Heart left ventricle (tissue), 16 donors: ENCODE results near the gene GAMT. TPM values are rescaled to one million over a fixed set of nuclear protein-coding genes. Genes with fewer than 3 reads are reported as not detected.
"Not testable (repeated sequence)": the region's sequence is repeated elsewhere in the genome, so short reads cannot be mapped to it uniquely, and the experiment has no call there.

Experiments used
- ATAC-seq, 4 donors: fragments of 200-7000 bp; cut with Tn5 transposase; one replicate each; pipeline ENCODE4 v1.9.1; 2020 to 2022; ENCODE audit warnings: moderate library complexity in 4 of 4, mild to moderate bottlenecking in 3 of 4, moderate number of reproducible peaks in 1 of 4
- DNase-seq, 5 donors: peaks; one replicate each; pipeline ENCODE4 v3.0.0-alpha.2; 2020
- H3K27ac ChIP-seq, 12 donors: fragments of 200-600 bp; sonication (generic) in 4 of 12; one replicate each; pipeline versions ENCODE4 v1.5.0 to v1.8.0; 2016 to 2022; ENCODE audit warnings: mild to moderate bottlenecking in 2 of 12
- H3K27me3 ChIP-seq, 9 donors: fragments of 200-600 bp; sonication (generic) in 2 of 9; one replicate each; pipeline versions ENCODE4 v1.5.1 to v1.8.0; 2016 to 2022; ENCODE audit warnings: mild to moderate bottlenecking in 3 of 9
- H3K36me3 ChIP-seq, 9 donors: fragments of 200-600 bp; sonication (generic) in 2 of 9; one replicate each; pipeline versions ENCODE4 v1.5.0 to v1.8.0; 2018 to 2022; ENCODE audit warnings: mild to moderate bottlenecking in 2 of 9
- H3K4me1 ChIP-seq, 12 donors: fragments of 200-600 bp; sonication (generic) in 4 of 12; one replicate each; pipeline versions ENCODE4 v1.5.0 to v1.8.0; 2016 to 2022; ENCODE audit warnings: mild to moderate bottlenecking in 3 of 12
- H3K4me3 ChIP-seq, 12 donors: fragments of 200-600 bp; sonication (generic) in 4 of 12; one replicate each; pipeline versions ENCODE4 v1.5.0 to v1.8.0; 2017 to 2022; ENCODE audit warnings: mild to moderate bottlenecking in 9 of 12, moderate library complexity in 4 of 12
- H3K9me3 ChIP-seq, 12 donors: fragments of 200-600 bp; sonication (generic) in 4 of 12; one replicate each; pipeline versions ENCODE4 v1.5.0 to v1.8.0; 2016 to 2022; ENCODE audit warnings: mild to moderate bottlenecking in 1 of 12
- CTCF ChIP-seq, 12 donors: fragments of 200-600 bp; sonication (generic) in 4 of 12; IDR thresholded peaks; one replicate each; pipeline versions ENCODE4 v1.5.0 to v1.8.0; 2018 to 2022; ENCODE audit warnings: antibody characterized with exemption in 12 of 12, mild to moderate bottlenecking in 5 of 12
- POLR2A ChIP-seq, 2 donors: fragments of 450-650 bp; IDR thresholded peaks; one replicate each; pipeline ENCODE4 v1.6.1; 2017; ENCODE audit warnings: antibody characterized with exemption in 2 of 2, mild to moderate bottlenecking in 2 of 2, moderate library complexity in 2 of 2
- WGBS, 4 donors: extraction: QIAGEN DNeasy Blood & Tissue Kit in 2 of 4; methylation state at CpG; one replicate each; pipeline versions ENCODE4 v1.1.5 to v1.1.7; 2013 to 2018; 5-methylcytosine and 5-hydroxymethylcytosine counted together
- intact Hi-C, 10 donors: fragments of 100-400 bp; cut with DNase I; formaldehyde crosslinking; loops; one replicate each; pipeline versions ENCODE4 v1.11.1 to v1.14.2; 2022
- polyA plus RNA-seq, 2 donors: library from polyadenylated mRNA; stranded (reverse); fragments of 200-250 nt; gene quantifications; one replicate each; pipeline ENCODE4 v1.2.3, GENCODE V29; 2013
- total RNA-seq, 9 donors: library from RNA; depleted of rRNA in 2 of 9; stranded (reverse); fragments of >200 nt in 2 of 9; fragmentation: NEBNext Ultra II Directional in 3 of 9; extraction: Animal tissue kit (Norgen Biotek cat#: 25700) in 3 of 9; gene quantifications; one replicate each; pipeline versions ENCODE4 v1.1.0 to v1.2.4, GENCODE V29; 2016 to 2023
- donor health status: ischemic (EF 13 %, LVEDD 7.1; RV severe dilation, severe dysfunction).
- donor health status: healthy with polysubstance abuse.
- donor health status: DM: no; HTN: yes; CAD: no.
- donor health status: DM: no; HTN: no; CAD: no.
- donor health status: ischemic (EF 25% LVEDD 6.9; RV normal size, moderate dysfunction).
- donor health status: ischemic (EF 25% LVEDD 5.7; RV mildly dilated, moderate dysfunction).
- donor health status: healthy.
- donor health status: DM: yes; HTN: yes; CAD: no.
- donor health status: ischemic (EF 35%, LVEDD 5.7; RV mildly dilated, moderate dysfunction).
- donor health status: nonischemic (EF 11% LVEDD 7.7; RV severe dilation, severe dysfunction).
- donor health status: DM: yes; HTN: yes; CAD: no.
- donor health status: PGD.
- donor health status: ischemic (EF 29% LVEDD 5.4; RV normal size, mild dysfunction).
- donor health status: nonischemic (EF 23%, LVEDD 6.1; RV moderate dilation, normal function).

Gene GAMT
- total and polyA plus RNA-seq, 11 donors, result 21.9 to 180 (median 62.5) TPM

DNA sequence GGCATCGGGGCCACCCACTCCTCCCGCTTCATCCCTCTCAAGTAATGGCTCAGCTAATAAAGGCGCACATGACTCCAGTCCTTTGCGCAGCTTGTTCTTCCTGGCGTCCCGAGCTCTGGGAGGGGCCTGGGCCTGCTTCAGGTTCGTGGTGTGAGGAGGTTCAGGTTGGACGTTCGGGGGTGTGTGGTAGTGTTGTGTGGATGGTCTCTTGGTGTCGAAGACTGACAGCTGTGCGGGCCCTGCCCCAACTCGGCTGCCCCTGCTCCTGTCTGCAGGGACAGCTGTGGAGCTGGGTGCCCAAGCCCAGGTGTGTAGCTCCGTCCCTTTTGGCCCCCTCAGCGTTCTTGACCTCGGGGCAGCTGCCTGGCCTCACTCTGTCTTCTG is 39.1 kb upstream of the GAMT start:
- WGBS, 4 donors, result 90 to 93% (median 91%) methylated on average over 14 to 15 of the region's 15 CpGs

GRCh38 chr19:1439525-1440417 is 38.4 kb upstream of the GAMT start:
- intact Hi-C loops, result loop anchor here in 2 of 10 donors (5.0 to 10.0 kb wide), 2 partner anchors 125 to 162 kb away; partner anchors contain the start of gene FAM174C (in 1 of the 2)
- Histone ChIP-seq H3K27ac (peak overlapping the region in 1 of 12 donors; percentile 94), H3K4me3 (peak overlapping the region in 11 of 12 donors; percentile 57 to 100 (median 93)), H3K36me3 (peaks cover 8 to 49% (median 43%) of the 10 kb centered on the region in 9 donors), H3K4me1 (peaks cover 2 to 33% (median 21%) of the 10 kb centered on the region in 12 donors)
- ATAC-seq, H3K27me3 ChIP-seq, H3K9me3 ChIP-seq: not testable (repeated sequence)
- DNase-seq, result peak in 1 of 5 donors; percentile 15
- WGBS, 4 donors, result 82 to 86% (median 84%) methylated on average over 50 to 57 of the region's 57 CpGs

More for the DNA sequence above, 39.1 kb upstream of the GAMT start:
- DNase-seq (no peak), ATAC-seq (no peak)
- Histone ChIP-seq H3K27ac (no peak overlapping the region), H3K9me3 (no peaks in the 10 kb centered on the region), H3K4me1 (peaks cover 2 to 39% (median 27%) of the 10 kb centered on the region in 12 donors), H3K36me3 (peaks cover 8 to 43% (median 39%) of the 10 kb centered on the region in 9 donors), H3K27me3 (peaks cover 0 to 3% (median 2%) of the 10 kb centered on the region in 9 donors), H3K4me3 (no peak overlapping the region)
- no peak for TF ChIP-seq POLR2A (IDR thresholded peaks at IDR 0.05)
- TF ChIP-seq CTCF (IDR thresholded peaks at IDR 0.05), result no peak
- intact Hi-C loops, result loop anchor here in 1 of 10 donors (10.0 kb wide), 1 partner anchor 126 kb away; no protein-coding TSS in a partner anchor

GRCh38 chr19:1438933-1439354 is 37.6 kb upstream of the GAMT start:
- H3K4me1 ChIP-seq, result peaks cover 2 to 30% (median 20%) of the 10 kb centered on the region in 12 donors
- H3K36me3 ChIP-seq, result peaks cover 8 to 57% (median 51%) of the 10 kb centered on the region in 9 donors
- no peaks in the 10 kb centered on the region for H3K27me3 ChIP-seq
- H3K27ac ChIP-seq, result peak overlapping the region in 11 of 12 donors; percentile 78 to 94 (median 90)
- peak in 1 of 4 donors; percentile 2 for ATAC-seq
- H3K4me3 ChIP-seq, result peak overlapping the region; percentile 57 to 100 (median 92)
- WGBS, 4 donors, result 1 to 3% (median 2%) methylated on average over 21 to 26 of the region's 26 CpGs
- intact Hi-C loops, result loop anchor here in 1 of 10 donors (5.0 kb wide), 1 partner anchor 162 kb away; the partner anchor contains the start of gene FAM174C
- H3K9me3 ChIP-seq, result no peaks in the 10 kb centered on the region
- no peak for DNase-seq
- TF ChIP-seq POLR2A (IDR thresholded peaks at IDR 0.05), result no peak
- TF ChIP-seq CTCF (IDR thresholded peaks at IDR 0.05), result no peak

DNA sequence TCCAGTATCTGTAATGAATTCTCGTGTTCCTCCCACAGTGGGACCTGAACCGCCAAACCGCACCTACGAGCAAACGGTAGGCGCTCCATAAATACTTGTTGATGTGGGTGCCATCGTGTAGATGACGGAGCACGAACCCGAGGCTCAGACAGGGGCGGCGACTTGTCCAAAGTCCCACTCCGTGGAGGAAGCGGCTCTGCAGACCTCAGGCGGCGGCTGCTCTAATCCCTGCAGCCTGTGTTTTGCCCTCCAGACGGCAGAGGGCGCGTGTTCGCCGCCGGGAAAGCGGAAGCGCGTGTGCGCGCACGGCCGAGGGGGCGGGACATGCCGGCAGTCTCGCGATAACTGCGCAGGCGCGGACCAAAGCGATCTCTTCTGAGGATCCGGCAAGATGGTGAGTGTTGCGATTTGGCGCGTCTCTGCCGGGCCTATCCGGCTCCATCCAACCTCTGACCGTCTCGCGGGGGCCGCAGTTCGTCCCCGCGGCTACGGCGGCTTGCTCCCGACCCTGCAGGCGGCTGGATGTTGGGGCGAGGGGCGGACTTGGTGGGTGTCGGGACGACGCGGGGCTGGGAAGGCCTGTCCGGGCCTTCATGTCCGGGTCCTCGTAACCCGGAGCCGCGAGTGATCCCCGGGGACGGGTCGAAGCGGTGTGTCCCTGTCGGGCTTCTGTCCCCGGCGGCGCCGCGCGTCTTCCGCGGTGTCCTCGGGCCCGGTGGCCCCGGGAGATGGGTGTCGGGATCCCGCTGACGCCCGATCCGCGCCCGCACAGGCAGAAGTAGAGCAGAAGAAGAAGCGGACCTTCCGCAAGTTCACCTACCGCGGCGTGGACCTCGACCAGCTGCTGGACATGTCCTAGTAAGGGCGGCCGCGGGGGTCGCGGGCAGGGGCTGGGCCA is 36.9 kb upstream of the GAMT start, which contains the start of gene RPS15:
Gene RPS15 (plus strand): TSS at position 362 of the 898 bp plus-strand sequence. CDS start 30 bp downstream, at position 392.
- H3K27ac ChIP-seq, result peak within 1 kb of the TSS; percentile 78 to 94 (median 90)
- H3K27me3 ChIP-seq, result no peaks in the 10 kb centered on the region
- H3K4me1 ChIP-seq, result peaks cover 2 to 30% (median 20%) of the 10 kb centered on the region in 12 donors
- WGBS, 4 donors, result 1 to 2% (median 1%) methylated on average over 42 to 100 of the region's 100 CpGs
- intact Hi-C loops, result loop anchor here in 1 of 10 donors (5.0 kb wide), 1 partner anchor 161 kb away; the partner anchor contains the start of gene FAM174C
- H3K4me3 ChIP-seq, result peak within 1 kb of the TSS; percentile 57 to 100 (median 92)
- peaks cover 8 to 64% (median 57%) of the 10 kb centered on the region in 9 donors for H3K36me3 ChIP-seq
- H3K9me3 ChIP-seq, result no peaks in the 10 kb centered on the region
- ATAC-seq, result peak; percentile 86 to 95 (median 91)
- TF ChIP-seq CTCF (IDR thresholded peaks at IDR 0.05), result peak; percentile 89 to 99 (median 94)
- TF ChIP-seq POLR2A (IDR thresholded peaks at IDR 0.05), result peak in 1 of 2 donors; percentile 95
- DNase-seq, result peak; percentile 95 to 99 (median 96)
